Progenitor cell of endocrine pancreas (in vitro differentiated cells): ENCODE results near the gene KATNBL1. TPM values are rescaled to one million over a fixed set of nuclear protein-coding genes. Genes with fewer than 3 reads are reported as not detected.
A peak's percentile ranks its signal among the peaks of the same experiment; 100 is the strongest.

Experiments used
- DNase-seq: peaks from one replicate; pipeline ENCODE4 v3.0.0; 2021; ENCODE audit warnings: low spot score; ENCODE audit not compliant: unreplicated experiment
- H3K27ac Mint-ChIP-seq: 2 replicates; pipeline ENCODE4 v1.8.0; 2021; ENCODE audit warnings: mild to moderate bottlenecking, moderate library complexity, mixed read lengths
- H3K27me3 Mint-ChIP-seq: 2 replicates; pipeline ENCODE4 v1.8.0; 2021; ENCODE audit warnings: mixed read lengths
- H3K36me3 Mint-ChIP-seq: 2 replicates; pipeline ENCODE4 v1.8.0; 2022; ENCODE audit warnings: mixed read lengths; ENCODE audit not compliant: insufficient read depth
- H3K4me1 Mint-ChIP-seq: 2 replicates; pipeline ENCODE4 v1.8.0; 2021; ENCODE audit warnings: low read depth, mixed read lengths
- H3K4me3 Mint-ChIP-seq: 2 replicates; pipeline ENCODE4 v1.8.0; 2021; ENCODE audit warnings: low read depth, mild to moderate bottlenecking, moderate library complexity, mixed read lengths
- H3K9me3 Mint-ChIP-seq: 2 replicates; pipeline ENCODE4 v1.8.0; 2021; ENCODE audit warnings: low read depth, mixed read lengths
- long read RNA-seq: library from polyadenylated mRNA; unstranded; transcript quantifications from one replicate; pipeline ENCODE4 v2.0.0, GENCODE V29; 2020
- total RNA-seq: library from RNA; stranded (reverse); gene quantifications from 2 replicates; pipeline ENCODE4 v1.2.1, GENCODE V29; 2021
- TF ChIP-seq, protein P1 (sequence below): fragments of 200-600 bp; sonication (generic); IDR thresholded peaks from one replicate; pipeline ENCODE4 v1.5.0; 2021; ENCODE audit warnings: antibody characterized with exemption, mild to moderate bottlenecking; ENCODE audit not compliant: unreplicated experiment

Gene KATNBL1, protein sequence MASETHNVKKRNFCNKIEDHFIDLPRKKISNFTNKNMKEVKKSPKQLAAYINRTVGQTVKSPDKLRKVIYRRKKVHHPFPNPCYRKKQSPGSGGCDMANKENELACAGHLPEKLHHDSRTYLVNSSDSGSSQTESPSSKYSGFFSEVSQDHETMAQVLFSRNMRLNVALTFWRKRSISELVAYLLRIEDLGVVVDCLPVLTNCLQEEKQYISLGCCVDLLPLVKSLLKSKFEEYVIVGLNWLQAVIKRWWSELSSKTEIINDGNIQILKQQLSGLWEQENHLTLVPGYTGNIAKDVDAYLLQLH
- 63.0 and 71.4 TPM in 2 replicates for total RNA-seq
- long read RNA-seq, transcript KATNBL1-201 (10 exons, 2,723 nt), result major isoform, 92 of 194 reads
- long read RNA-seq, transcript KATNBL1-214 (5 exons, 924 nt), result minor isoform, 23 of 194 reads
- long read RNA-seq, partial matches to known transcripts, result 20 of 194 reads
- long read RNA-seq, other reads (novel, unspliced or antisense), result 54 of 194 reads

DNA sequence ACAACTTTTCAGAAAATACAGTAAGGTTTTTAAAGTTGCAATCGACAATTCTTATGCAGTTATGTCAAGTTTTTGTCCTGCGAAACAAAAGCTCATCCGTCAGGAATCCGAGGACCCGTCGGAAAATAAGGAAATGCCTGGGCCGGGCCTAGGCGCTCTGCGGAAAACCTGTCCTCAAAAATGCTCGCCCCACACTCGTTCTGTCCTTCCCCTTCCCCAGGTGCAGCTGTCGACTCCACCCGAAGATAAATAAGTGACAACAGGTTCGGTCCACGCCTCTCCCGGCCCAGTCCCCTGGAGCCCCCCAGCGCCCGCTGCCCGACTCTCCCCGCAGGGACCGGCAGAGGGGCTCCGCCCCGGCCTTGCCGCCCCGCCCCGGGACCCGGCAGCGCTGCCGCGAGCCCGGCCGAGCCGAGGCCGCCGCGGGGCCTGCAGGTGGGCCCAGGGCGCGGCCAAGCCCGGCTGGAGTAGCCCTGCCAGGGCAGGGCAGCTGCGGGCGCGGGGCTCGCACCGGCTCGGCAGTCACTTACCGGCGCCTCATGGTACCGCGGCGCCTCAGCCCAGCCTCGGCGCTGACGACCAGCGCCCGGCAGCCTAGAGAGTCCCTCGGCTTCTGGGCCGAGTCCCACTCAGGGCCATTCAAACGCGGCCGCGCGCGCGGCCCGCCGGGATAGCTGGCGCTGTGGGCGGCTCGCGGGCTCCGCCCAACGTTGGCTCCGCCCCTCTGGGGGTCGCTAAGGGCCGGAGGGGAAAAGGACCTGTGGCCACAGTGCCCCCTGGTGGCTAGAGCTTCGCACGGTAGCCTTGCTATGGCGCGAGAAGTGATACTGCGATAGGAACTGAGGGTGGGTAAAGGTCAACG is at the start of gene KATNBL1:
Gene KATNBL1 (minus strand): TSS at position 676 of the 862 bp plus-strand sequence. CDS start 46,420 bp downstream, outside the sequence.
- peaks cover 8% of the 10 kb centered on the region for H3K4me1 Mint-ChIP-seq
- H3K4me3 Mint-ChIP-seq, result peak within 1 kb of the TSS; percentile 93
- no peaks in the 10 kb centered on the region for H3K9me3 Mint-ChIP-seq
- peak; percentile 98 for DNase-seq
- TF ChIP-seq, protein P1, sequence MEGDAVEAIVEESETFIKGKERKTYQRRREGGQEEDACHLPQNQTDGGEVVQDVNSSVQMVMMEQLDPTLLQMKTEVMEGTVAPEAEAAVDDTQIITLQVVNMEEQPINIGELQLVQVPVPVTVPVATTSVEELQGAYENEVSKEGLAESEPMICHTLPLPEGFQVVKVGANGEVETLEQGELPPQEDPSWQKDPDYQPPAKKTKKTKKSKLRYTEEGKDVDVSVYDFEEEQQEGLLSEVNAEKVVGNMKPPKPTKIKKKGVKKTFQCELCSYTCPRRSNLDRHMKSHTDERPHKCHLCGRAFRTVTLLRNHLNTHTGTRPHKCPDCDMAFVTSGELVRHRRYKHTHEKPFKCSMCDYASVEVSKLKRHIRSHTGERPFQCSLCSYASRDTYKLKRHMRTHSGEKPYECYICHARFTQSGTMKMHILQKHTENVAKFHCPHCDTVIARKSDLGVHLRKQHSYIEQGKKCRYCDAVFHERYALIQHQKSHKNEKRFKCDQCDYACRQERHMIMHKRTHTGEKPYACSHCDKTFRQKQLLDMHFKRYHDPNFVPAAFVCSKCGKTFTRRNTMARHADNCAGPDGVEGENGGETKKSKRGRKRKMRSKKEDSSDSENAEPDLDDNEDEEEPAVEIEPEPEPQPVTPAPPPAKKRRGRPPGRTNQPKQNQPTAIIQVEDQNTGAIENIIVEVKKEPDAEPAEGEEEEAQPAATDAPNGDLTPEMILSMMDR, result peak; percentile 95
- peak within 1 kb of the TSS; percentile 98 for H3K27ac Mint-ChIP-seq
- peaks cover 14% of the 10 kb centered on the region for H3K27me3 Mint-ChIP-seq
- peaks cover 6% of the 10 kb centered on the region for H3K36me3 Mint-ChIP-seq

DNA sequence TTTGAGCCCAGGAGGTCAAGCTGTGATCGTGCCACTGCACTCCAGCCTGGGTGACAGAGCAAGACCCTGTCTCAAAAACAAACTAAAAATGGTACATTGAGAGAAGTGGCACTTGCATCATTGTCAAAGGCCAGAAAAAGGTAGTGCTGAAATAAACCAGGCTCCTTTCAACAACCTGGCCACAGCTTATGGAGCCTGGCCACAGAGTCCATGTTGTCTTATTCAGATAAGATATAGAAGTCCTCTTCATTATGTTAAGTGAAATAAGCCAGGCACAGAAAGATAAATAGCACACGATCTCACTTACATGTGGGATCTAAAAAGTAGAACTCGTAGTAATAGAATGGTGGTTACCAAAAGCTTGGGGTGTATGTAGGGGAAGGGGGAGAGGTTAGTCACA is 49.7 kb upstream of the KATNBL1 start:
- Mint-ChIP-seq H3K27ac (no peak overlapping the region), H3K4me3 (no peak overlapping the region), H3K36me3 (peaks cover 6% of the 10 kb centered on the region), H3K27me3 (no peaks in the 10 kb centered on the region), H3K9me3 (no peaks in the 10 kb centered on the region), H3K4me1 (no peaks in the 10 kb centered on the region)
- TF ChIP-seq, protein P1, result no peak
- DNase-seq, result no peak

DNA sequence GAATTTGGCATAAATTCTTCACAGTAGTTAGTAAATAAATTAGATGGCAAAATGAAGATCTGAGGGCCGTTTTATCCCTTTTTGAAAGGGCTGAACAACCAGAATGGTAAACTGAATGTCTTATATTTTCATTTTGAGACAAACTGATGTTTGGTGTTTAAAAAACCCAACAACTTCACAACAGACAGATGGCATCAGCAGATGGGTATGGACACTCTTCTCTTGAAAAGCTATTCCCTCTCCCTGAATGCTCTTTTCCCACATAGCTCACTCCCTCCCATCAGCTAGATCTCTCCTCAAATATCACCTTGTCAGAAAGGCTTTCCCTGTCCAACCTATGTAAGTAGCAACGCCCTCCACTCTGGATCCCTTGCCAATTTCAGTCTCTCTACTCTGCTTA is 48.3 kb upstream of the KATNBL1 start:
- no peaks in the 10 kb centered on the region for H3K9me3 Mint-ChIP-seq
- peaks cover 11% of the 10 kb centered on the region for H3K36me3 Mint-ChIP-seq
- TF ChIP-seq, protein P1, result no peak
- no peak overlapping the region for H3K4me3 Mint-ChIP-seq
- H3K4me1 Mint-ChIP-seq, result no peaks in the 10 kb centered on the region
- no peak for DNase-seq
- H3K27me3 Mint-ChIP-seq, result no peaks in the 10 kb centered on the region
- no peak overlapping the region for H3K27ac Mint-ChIP-seq

DNA sequence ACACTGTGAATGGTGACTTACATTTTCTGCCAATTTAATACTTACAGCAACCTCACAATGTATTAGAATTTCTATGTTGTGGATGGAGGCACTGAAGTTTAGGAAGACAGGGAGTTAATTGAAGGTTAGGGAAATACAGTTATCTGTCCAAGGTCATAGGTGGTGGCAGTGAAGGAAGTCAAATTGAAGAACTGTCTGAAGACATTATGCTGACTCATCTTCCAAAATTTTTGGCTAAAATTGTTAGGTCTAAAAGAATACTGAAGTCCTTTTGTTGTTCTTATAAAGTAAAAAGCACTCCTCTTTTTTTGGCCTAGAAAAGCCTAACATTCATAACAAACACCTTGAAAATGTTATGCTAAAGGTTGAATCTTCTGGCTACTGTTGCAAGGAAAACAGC is 42.6 kb upstream of the KATNBL1 start:
- Mint-ChIP-seq H3K4me1 (no peaks in the 10 kb centered on the region), H3K27ac (no peak overlapping the region), H3K36me3 (peaks cover 14% of the 10 kb centered on the region), H3K4me3 (no peak overlapping the region), H3K27me3 (no peaks in the 10 kb centered on the region), H3K9me3 (no peaks in the 10 kb centered on the region)
- TF ChIP-seq, protein P1, result no peak
- no peak for DNase-seq

DNA sequence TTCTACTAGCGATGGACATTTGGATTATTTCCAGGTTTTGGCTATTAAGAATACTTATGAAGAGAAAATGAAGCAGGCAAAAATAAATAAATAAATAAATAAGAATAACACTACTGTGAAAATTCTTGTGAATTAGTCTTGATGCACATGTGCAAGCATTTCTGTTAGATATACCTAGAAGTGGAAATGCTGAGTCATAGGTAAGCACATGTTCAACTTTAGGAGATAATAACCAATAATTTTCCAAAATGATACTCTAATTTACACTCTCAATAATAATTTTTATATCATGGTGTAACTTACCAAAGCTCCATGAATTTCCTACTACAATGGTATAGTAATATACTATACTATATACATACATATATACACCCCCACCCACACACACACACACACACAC is 38.3 kb upstream of the KATNBL1 start:
- TF ChIP-seq, protein P1, result no peak
- Mint-ChIP-seq H3K36me3 (peaks cover 8% of the 10 kb centered on the region), H3K27ac (no peak overlapping the region), H3K27me3 (no peaks in the 10 kb centered on the region), H3K9me3 (no peaks in the 10 kb centered on the region), H3K4me3 (no peak overlapping the region), H3K4me1 (no peaks in the 10 kb centered on the region)
- no peak for DNase-seq
